Neural cell (in vitro differentiated cells): Measurements from ENCODE around the gene ERH. TPM values are rescaled to one million over a fixed set of nuclear protein-coding genes. Genes with fewer than 3 reads are reported as not detected.
"Not testable (repeated sequence)": the region's sequence is repeated elsewhere in the genome, so short reads cannot be mapped to it uniquely, and the experiment has no call there.

ENCODE experiments used
- H2AFZ ChIP-seq: fragments of 200-600, 300-800 bp; sonication (generic), shearing (Covaris generic); 2 replicates; pipeline ENCODE4 v1.6.0; 2014; ENCODE audit warnings: low read depth, mild to moderate bottlenecking, antibody characterized with exemption, low read length, moderate library complexity
- H3F3A ChIP-seq: fragments of 200-600 bp; shearing (Covaris generic); 2 replicates; pipeline ENCODE4 v1.6.1; 2016; ENCODE audit warnings: mild to moderate bottlenecking, moderate library complexity, mixed read lengths, antibody characterized with exemption, low read length; ENCODE audit not compliant: insufficient read depth, poor library complexity, severe bottlenecking
- H3K27ac ChIP-seq: fragments of 200-600, 300-800 bp; sonication (generic), shearing (Covaris generic); 2 replicates; pipeline ENCODE4 v1.5.1; 2014; ENCODE audit warnings: mild to moderate bottlenecking, low read length, moderate library complexity
- H3K27me3 ChIP-seq: fragments of 300-800, 200-600 bp; sonication (generic), shearing (Covaris generic); 2 replicates; pipeline ENCODE4 v1.6.0; 2014; ENCODE audit warnings: mild to moderate bottlenecking, low read depth, low read length, moderate library complexity; ENCODE audit not compliant: insufficient read depth
- H3K36me3 ChIP-seq: fragments of 300-800, 200-600 bp; sonication (generic), shearing (Covaris generic); 2 replicates; pipeline ENCODE4 v1.5.1; 2014; ENCODE audit warnings: mild to moderate bottlenecking, antibody characterized with exemption, low read length, moderate library complexity; ENCODE audit not compliant: insufficient read depth
- H3K4me2 ChIP-seq: fragments of 300-800, 200-600 bp; sonication (generic), shearing (Covaris generic); 2 replicates; pipeline ENCODE4 v1.6.0; 2014; ENCODE audit warnings: mild to moderate bottlenecking, low read length
- H3K4me3 ChIP-seq: fragments of 300-800, 200-600 bp; sonication (generic), shearing (Covaris generic); 2 replicates; pipeline ENCODE4 v1.5.1; 2014; ENCODE audit warnings: mild to moderate bottlenecking, low read length, moderate library complexity
- H3K79me2 ChIP-seq: fragments of 200-600 bp; shearing (Covaris generic); replicated peaks from 2 replicates; pipeline ENCODE4 v1.6.0; 2014; ENCODE audit warnings: mild to moderate bottlenecking, low read length, moderate library complexity; ENCODE audit not compliant: insufficient read depth
- H3K9ac ChIP-seq: fragments of 300-800, 200-600 bp; sonication (generic), shearing (Covaris generic); 2 replicates; pipeline ENCODE4 v1.6.1; 2016; ENCODE audit warnings: mild to moderate bottlenecking, low read length, mixed read lengths
- H3K9me2 ChIP-seq: fragments of 200-600 bp; shearing (Covaris generic); 2 replicates; pipeline ENCODE4 v1.6.1; 2016; ENCODE audit warnings: mild to moderate bottlenecking, low read length, mixed read lengths; ENCODE audit not compliant: insufficient read depth
- H3K9me3 ChIP-seq: fragments of 200-600, 300-800 bp; sonication (generic), shearing (Covaris generic); 2 replicates; pipeline ENCODE4 v1.6.1; 2016; ENCODE audit warnings: mild to moderate bottlenecking, mixed run types, low read length, moderate library complexity, mixed read lengths
- H4K20me1 ChIP-seq: fragments of 200-600 bp; shearing (Covaris generic); 2 replicates; pipeline ENCODE4 v1.6.1; 2016; ENCODE audit warnings: mild to moderate bottlenecking, mixed run types; ENCODE audit not compliant: insufficient read depth
- CTCF ChIP-seq: fragments of 450-650 bp; IDR thresholded peaks from 2 replicates; pipeline ENCODE4 v1.5.1; 2014; ENCODE audit warnings: antibody characterized with exemption, mild to moderate bottlenecking, moderate library complexity; ENCODE audit not compliant: poor library complexity, severe bottlenecking
- EP300 ChIP-seq: fragments of 450-650 bp; conservative IDR thresholded peaks from 2 replicates; pipeline ENCODE4 v1.6.1; 2014; ENCODE audit warnings: antibody characterized with exemption, mild to moderate bottlenecking, moderate library complexity; ENCODE audit not compliant: poor library complexity, severe bottlenecking
- EZH2 ChIP-seq: fragments of 200-600, 300-800 bp; shearing (Covaris generic), sonication (generic); IDR thresholded peaks from 2 replicates; pipeline ENCODE4 v1.6.1; 2014; ENCODE audit warnings: antibody characterized with exemption, low read length, borderline replicate concordance, mild to moderate bottlenecking; ENCODE audit not compliant: insufficient read depth, poor library complexity, severe bottlenecking
- MXI1 ChIP-seq: fragments of 450-650 bp; conservative IDR thresholded peaks from 2 replicates; pipeline ENCODE4 v1.6.1; 2014; ENCODE audit warnings: antibody characterized with exemption, mild to moderate bottlenecking; ENCODE audit not compliant: poor library complexity, severe bottlenecking
- POLR2AphosphoS5 ChIP-seq: IDR thresholded peaks from 2 replicates; pipeline ENCODE4 v1.6.1; 2012
- RAD21 ChIP-seq: fragments of 450-650 bp; conservative IDR thresholded peaks from 2 replicates; pipeline ENCODE4 v1.6.1; 2014; ENCODE audit warnings: antibody characterized with exemption, mild to moderate bottlenecking, moderate library complexity
- REST ChIP-seq: IDR thresholded peaks from 2 replicates; pipeline ENCODE4 v1.6.1; 2012; ENCODE audit warnings: borderline replicate concordance
- SMC3 ChIP-seq: fragments of 450-650 bp; conservative IDR thresholded peaks from 2 replicates; pipeline ENCODE4 v1.6.1; 2014; ENCODE audit warnings: antibody characterized with exemption, mild to moderate bottlenecking, moderate library complexity; ENCODE audit not compliant: poor library complexity
- TAF1 ChIP-seq: IDR thresholded peaks from 2 replicates; pipeline ENCODE4 v1.6.1; 2012; ENCODE audit warnings: low read depth
- polyA plus RNA-seq: library from polyadenylated mRNA; depleted of rRNA; stranded (reverse); fragments of >200 nt; gene quantifications from 2 replicates; pipeline ENCODE4 v1.2.3, GENCODE V29; 2014

ERH gene
- polyA plus RNA-seq, 1 donor from 2014 or later = 480 TPM

GRCh38 chr14:69395929-69396328 is 2.2 kb downstream of the ERH start:
- Histone ChIP-seq H4K20me1 (peaks cover 5% of the 10 kb centered on the region), H2AFZ (no peak overlapping the region), H3K9me2 (no peaks in the 10 kb centered on the region), H3F3A (peaks cover 5% of the 10 kb centered on the region), H3K79me2 (peaks cover 81% of the 10 kb centered on the region), H3K27me3 (no peaks in the 10 kb centered on the region), H3K9me3 (no peaks in the 10 kb centered on the region), H3K4me2 (no peak overlapping the region), H3K27ac (no peak overlapping the region), H3K4me3 (peak overlapping the region; percentile 80), H3K9ac (no peak overlapping the region), H3K36me3 (peaks cover 5% of the 10 kb centered on the region)
- TF ChIP-seq RAD21 = no peak
- no peak for TF ChIP-seq REST
- no peak for TF ChIP-seq EZH2
- TF ChIP-seq MXI1 = no peak
- TF ChIP-seq SMC3 = no peak
- TF ChIP-seq EP300 = no peak
- TF ChIP-seq CTCF = no peak
- TF ChIP-seq POLR2AphosphoS5 = no peak
- TF ChIP-seq TAF1 = no peak

GRCh38 chr14:69392481-69392880 is 5.6 kb downstream of the ERH start:
- no peaks in the 10 kb centered on the region for H3K9me2 ChIP-seq
- peaks cover 5% of the 10 kb centered on the region for H4K20me1 ChIP-seq
- H3K36me3 ChIP-seq = peaks cover 5% of the 10 kb centered on the region
- no peak overlapping the region for H3K9ac ChIP-seq
- no peak overlapping the region for H2AFZ ChIP-seq
- no peaks in the 10 kb centered on the region for H3K9me3 ChIP-seq
- peaks cover 5% of the 10 kb centered on the region for H3F3A ChIP-seq
- no peak overlapping the region for H3K4me3 ChIP-seq
- H3K79me2 ChIP-seq = peaks cover 78% of the 10 kb centered on the region
- H3K4me2 ChIP-seq = no peak overlapping the region
- no peak overlapping the region for H3K27ac ChIP-seq
- no peaks in the 10 kb centered on the region for H3K27me3 ChIP-seq
- TF ChIP-seq EP300 = no peak
- no peak for TF ChIP-seq REST

- H4K20me1 ChIP-seq, H3K27ac ChIP-seq, H3K9me2 ChIP-seq, H3F3A ChIP-seq, H2AFZ ChIP-seq, H3K9ac ChIP-seq, H3K27me3 ChIP-seq, H3K4me3 ChIP-seq, H3K36me3 ChIP-seq, H3K9me3 ChIP-seq, H3K4me2 ChIP-seq: not testable (repeated sequence)
- peaks cover 67% of the 10 kb centered on the region for H3K79me2 ChIP-seq
Measured at GRCh38 chr14:69391400-69391799, 6.7 kb downstream of the ERH start.
